GM10266 (cell line): Measurements from ENCODE around the gene HLA-DPB1.

Source experiments
- DNase-seq: peaks from one replicate; pipeline ENCODE4 v3.0.0; 2012; ENCODE audit errors: extremely low spot score
- CTCF ChIP-seq: IDR thresholded peaks from 2 replicates; pipeline ENCODE4 v1.5.1; 2012; ENCODE audit warnings: mild to moderate bottlenecking, low read depth; ENCODE audit not compliant: control insufficient read depth, insufficient read depth; ENCODE audit errors: missing control alignments

HLA-DPB1 gene

GRCh38 chr6:33078919-33079521 lies 3.2 kb downstream of the HLA-DPB1 start:
- TF ChIP-seq CTCF = no peak
- no peak for DNase-seq

GRCh38 chr6:33079580-33079979 lies 3.8 kb downstream of the HLA-DPB1 start:
- no peak for TF ChIP-seq CTCF
- no peak for DNase-seq

- DNase-seq = peak; percentile 61
- no peak for TF ChIP-seq CTCF
Observed at GRCh38 chr6:33080127-33081089, 4.6 kb downstream of the HLA-DPB1 start.

- no peak for TF ChIP-seq CTCF
- DNase-seq = no peak
Observed at GRCh38 chr6:33081098-33081824, 5.5 kb downstream of the HLA-DPB1 start.

- TF ChIP-seq CTCF = peak; percentile 62
- peak; percentile 56 for DNase-seq
Observed at GRCh38 chr6:33082702-33083101, 6.9 kb downstream of the HLA-DPB1 start.

GRCh38 chr6:33085627-33086026 lies 9.8 kb downstream of the HLA-DPB1 start:
- no peak for TF ChIP-seq CTCF
- DNase-seq = no peak
